CD1c-positive myeloid dendritic cell (primary cell): Measurements from ENCODE around the gene KDM8.
A peak's percentile ranks its signal among the peaks of the same experiment; 100 is the strongest.

Source experiments
- DNase-seq: peaks from one replicate; pipeline ENCODE4 v3.0.0-alpha.2; 2016; ENCODE audit errors: extremely low spot score

Gene KDM8

DNA sequence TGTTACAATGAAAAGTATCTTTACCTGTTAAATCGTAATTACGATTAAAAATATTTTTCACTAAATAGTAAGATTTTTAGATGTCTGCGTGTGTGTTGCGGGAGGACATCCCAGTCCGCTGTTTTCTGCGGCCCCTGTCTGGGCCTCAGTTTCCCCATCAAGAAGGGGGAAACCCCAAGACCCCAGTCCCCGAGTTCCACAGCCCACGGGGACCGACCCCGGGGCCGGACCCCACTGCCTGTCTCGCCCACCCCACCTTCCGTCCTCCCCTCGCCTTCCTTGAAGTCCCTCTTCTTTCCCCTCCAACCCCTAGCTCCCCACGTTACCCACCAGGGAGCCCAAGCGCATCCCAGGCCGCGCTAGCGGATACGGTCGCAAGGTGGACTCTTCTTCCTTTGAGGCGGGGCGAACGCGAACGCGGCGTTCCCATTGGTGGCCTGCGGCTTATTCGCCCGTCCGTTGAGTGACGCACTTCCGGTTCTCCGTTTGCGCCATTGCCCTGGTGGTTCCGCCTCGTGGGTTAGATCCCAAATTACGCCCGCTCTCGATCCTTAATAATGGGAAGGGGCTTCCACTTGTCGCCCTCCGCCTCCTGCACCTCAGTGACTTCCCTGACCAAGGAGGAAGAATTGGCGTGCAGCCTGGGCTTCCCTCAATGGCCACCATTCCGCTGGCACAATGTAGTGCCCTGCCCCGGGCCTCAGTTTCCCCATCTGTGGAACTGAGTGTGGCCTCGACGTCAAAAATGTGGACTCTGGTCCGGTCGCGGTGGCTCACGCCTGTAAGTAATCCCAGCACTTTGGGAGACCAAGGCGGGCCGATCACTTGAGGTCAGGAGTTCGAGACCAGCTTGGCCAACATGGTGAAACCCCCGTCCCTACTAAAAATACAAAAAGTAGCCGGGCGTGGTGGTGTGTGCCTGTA is 65.3 kb downstream of the KDM8 start, which contains the start of gene NSMCE1:
TSS of gene NSMCE1 (minus strand) at position 397 of the 924 bp plus-strand sequence. CDS start 11,202 bp downstream, outside the sequence.
- DNase-seq = peak; percentile 99

DNA sequence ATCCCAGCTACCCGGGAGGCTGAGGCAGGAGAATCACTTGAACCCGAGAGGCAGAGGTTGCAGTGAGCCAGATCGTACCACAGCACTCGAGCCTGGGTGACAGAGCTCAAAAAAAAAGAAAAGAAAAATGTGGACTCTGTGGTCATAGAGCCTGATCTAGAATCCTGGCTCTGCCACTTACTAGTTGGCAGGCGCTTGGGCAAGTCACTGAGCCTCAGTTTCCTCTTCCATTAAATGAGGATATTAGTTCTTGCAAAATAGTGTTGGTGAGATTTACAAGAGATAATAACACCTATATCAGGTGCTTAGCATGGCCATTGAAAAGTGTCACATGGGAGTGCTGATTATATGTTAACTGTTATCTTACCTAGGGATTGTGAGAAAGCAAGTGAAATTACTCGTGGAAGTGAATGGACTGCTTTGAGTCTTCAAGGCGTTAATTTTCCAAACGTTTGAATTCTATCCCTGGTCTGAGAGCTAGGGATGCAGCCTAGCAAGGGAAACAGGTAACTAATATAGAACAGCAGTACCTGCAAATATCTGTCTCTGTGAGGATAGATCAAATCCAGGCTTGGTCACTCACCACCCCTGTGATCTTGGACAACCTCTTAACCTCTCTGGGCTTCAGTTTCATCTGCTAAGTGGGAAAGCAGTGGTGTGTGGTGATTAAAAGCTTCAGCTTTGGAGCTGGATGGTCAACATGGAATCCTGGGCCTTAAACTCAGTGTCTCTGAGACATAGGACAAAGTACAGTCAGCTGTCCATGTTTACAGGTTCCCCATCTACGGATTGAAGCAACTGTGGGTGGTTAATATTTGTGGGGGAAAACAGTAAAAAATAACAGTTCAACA is 66.2 kb downstream of the KDM8 start:
- no peak for DNase-seq

DNA sequence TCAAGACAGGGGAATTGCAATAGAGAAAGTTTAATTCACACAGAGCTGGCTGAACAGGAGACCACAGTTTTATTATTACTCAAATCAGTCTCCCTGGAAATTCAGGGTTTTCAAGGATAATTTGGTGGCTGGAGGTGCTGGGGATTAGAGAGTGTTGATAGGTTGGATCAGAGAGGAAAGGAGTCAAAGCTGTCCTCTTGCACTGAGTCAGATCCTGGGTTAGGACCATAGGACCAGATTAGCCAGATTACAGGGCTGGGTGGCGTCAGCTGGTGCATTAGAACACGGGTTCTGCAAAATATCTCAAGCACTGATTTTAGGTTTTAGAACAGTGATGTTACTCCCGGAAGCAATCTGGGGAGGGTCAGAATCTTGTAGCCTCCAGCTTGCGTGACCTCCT is 67.0 kb downstream of the KDM8 start:
- DNase-seq = no peak
